ENCODE data around the gene CREB1.
"Not testable (repeated sequence)": the region's sequence is repeated elsewhere in the genome, so short reads cannot be mapped to it uniquely, and the experiment has no call there.

CREB1 gene

GRCh38 chr2:207529330-207530159 is at the start of gene CREB1:
Gene CREB1 (plus strand): TSS chr2:207529962. CDS start chr2:207555636, 25,674 bp downstream.
- peak; percentile 100 for DNase-seq (ENCODE audit: low read depth)

GRCh38 chr2:207480521-207481040 is 49.2 kb upstream of the CREB1 start:
- DNase-seq (ENCODE audit: low read depth) = no peak

- DNase-seq (ENCODE audit: low read depth) = no peak
Measured at GRCh38 chr2:207481924-207482323, 47.8 kb upstream of the CREB1 start.

GRCh38 chr2:207482630-207483029 is 47.1 kb upstream of the CREB1 start:
- DNase-seq (ENCODE audit: low read depth) = no peak

- DNase-seq (ENCODE audit: low read depth) = no peak
Measured at GRCh38 chr2:207483066-207483465, 46.7 kb upstream of the CREB1 start.

- DNase-seq (ENCODE audit: low read depth) = no peak
Measured at GRCh38 chr2:207483477-207483876, 46.3 kb upstream of the CREB1 start.

- no peak for DNase-seq (ENCODE audit: low read depth)
Measured at GRCh38 chr2:207484444-207485391, 45.0 kb upstream of the CREB1 start.

- DNase-seq (ENCODE audit: low read depth) = no peak
Measured at GRCh38 chr2:207487650-207488311, 42.0 kb upstream of the CREB1 start.

GRCh38 chr2:207489251-207489650 is 40.5 kb upstream of the CREB1 start:
- DNase-seq (ENCODE audit: low read depth) = no peak

- no peak for DNase-seq (ENCODE audit: low read depth)
Measured at GRCh38 chr2:207490441-207490840, 39.3 kb upstream of the CREB1 start.

GRCh38 chr2:207491086-207491485 is 38.7 kb upstream of the CREB1 start:
- DNase-seq (ENCODE audit: low read depth) = no peak

GRCh38 chr2:207491956-207492355 is 37.8 kb upstream of the CREB1 start:
- no peak for DNase-seq (ENCODE audit: low read depth)

GRCh38 chr2:207492461-207492860 is 37.3 kb upstream of the CREB1 start:
- no peak for DNase-seq (ENCODE audit: low read depth)

- DNase-seq (ENCODE audit: low read depth) = no peak
Measured at GRCh38 chr2:207494137-207494536, 35.6 kb upstream of the CREB1 start.

GRCh38 chr2:207496936-207497335 is 32.8 kb upstream of the CREB1 start:
- DNase-seq (ENCODE audit: low read depth) = not testable (repeated sequence)

- DNase-seq (ENCODE audit: low read depth) = no peak
Measured at GRCh38 chr2:207497596-207497995, 32.2 kb upstream of the CREB1 start.

- DNase-seq (ENCODE audit: low read depth) = no peak
Measured at GRCh38 chr2:207498427-207498826, 31.3 kb upstream of the CREB1 start.

GRCh38 chr2:207499114-207499513 is 30.6 kb upstream of the CREB1 start:
- no peak for DNase-seq (ENCODE audit: low read depth)

- no peak for DNase-seq (ENCODE audit: low read depth)
Measured at GRCh38 chr2:207501802-207502576, 27.8 kb upstream of the CREB1 start.

- no peak for DNase-seq (ENCODE audit: low read depth)
Measured at GRCh38 chr2:207502577-207503198, 27.1 kb upstream of the CREB1 start.

GRCh38 chr2:207503234-207503633 is 26.5 kb upstream of the CREB1 start:
- no peak for DNase-seq (ENCODE audit: low read depth)

Data from stimulated activated CD8-positive, alpha-beta memory T cell treated with anti-CD3 and anti-CD28 coated beads, Interleukin-12 subunit alpha, Interleukin-12 subunit beta, amount 100 ng/mL, for 4 hours (primary cell).